ENCODE data around the gene KCNH2. TPM values are rescaled to one million over a fixed set of nuclear protein-coding genes. Genes with fewer than 3 reads are reported as not detected.

Gene KCNH2
- total RNA-seq, 4 donors from 2014 or later, result 0.70 TPM; not detected in 3

GRCh38 chr7:150896562-150897209 lies 81.4 kb downstream of the KCNH2 start:
- 47% methylated on average over 10 of the region's 10 CpGs for WGBS
- Histone ChIP-seq H3K27ac (no peak overlapping the region), H3K9me3 (no peaks in the 10 kb centered on the region), H3K4me1 (peaks cover 9% of the 10 kb centered on the region), H3K4me3 (no peak overlapping the region), H3K36me3 (no peaks in the 10 kb centered on the region), H3K27me3 (peaks cover 35% of the 10 kb centered on the region)
- no peak for DNase-seq (ENCODE audit: low spot score in 2 of 2)
- TF ChIP-seq POLR2AphosphoS5 (IDR thresholded peaks at IDR 0.05), result no peak
- no peak for TF ChIP-seq EP300 (IDR thresholded peaks at IDR 0.05)
- no peak for TF ChIP-seq POLR2A (IDR thresholded peaks at IDR 0.05)
- TF ChIP-seq CTCF (IDR thresholded peaks at IDR 0.05), result no peak

GRCh38 chr7:150895809-150896208 lies 82.3 kb downstream of the KCNH2 start:
- peaks cover 9% of the 10 kb centered on the region for H3K4me1 ChIP-seq
- no peak overlapping the region for H3K4me3 ChIP-seq
- TF ChIP-seq POLR2AphosphoS5 (IDR thresholded peaks at IDR 0.05) (no peak), EP300 (IDR thresholded peaks at IDR 0.05) (no peak), CTCF (IDR thresholded peaks at IDR 0.05) (no peak), POLR2A (IDR thresholded peaks at IDR 0.05) (no peak)
- WGBS, result 66% methylated on average over 2 of the region's 2 CpGs
- H3K36me3 ChIP-seq, result no peaks in the 10 kb centered on the region
- no peak for DNase-seq (ENCODE audit: low spot score in 2 of 2)
- no peaks in the 10 kb centered on the region for H3K9me3 ChIP-seq
- H3K27ac ChIP-seq, result no peak overlapping the region
- peaks cover 33% of the 10 kb centered on the region for H3K27me3 ChIP-seq

Other genes starting within 250 kb of the KCNH2 start
- 10 to 100 TPM in 1 of 4 donors, 1 to 10 TPM in 3; 2.8 to 15.0 (median 7.7) TPM for gene GIMAP5, start 240.9 kb downstream of the KCNH2 start, total RNA-seq
- gene TMEM176B, start 178.0 kb downstream of the KCNH2 start, total RNA-seq, result 10 to 100 TPM in 1 of 4 donors, 1 to 10 TPM in 3; 2.5 to 14.5 (median 4.9) TPM
- gene TMEM176A, start 177.6 kb downstream of the KCNH2 start, total RNA-seq, result 10 to 100 TPM in 1 of 4 donors, 1 to 10 TPM in 3; 3.2 to 12.9 (median 6.0) TPM
- gene AOC1, start 125.8 kb downstream of the KCNH2 start, total RNA-seq, result 1 to 10 TPM; 1.9 to 5.5 (median 2.3) TPM
- gene NOS3, start 12.7 kb upstream of the KCNH2 start, total RNA-seq, result 10 to 100 TPM in 1 of 4 donors, 1 to 10 TPM in 3; 2.6 to 10.9 (median 6.8) TPM
- gene ATG9B, start 46.2 kb upstream of the KCNH2 start, total RNA-seq, result 100 to 1,000 TPM in 2 of 4 donors, 10 to 100 TPM in 2; 27.0 to 195 (median 122) TPM
- gene ABCB8, start 50.1 kb upstream of the KCNH2 start, total RNA-seq, result 10 to 100 TPM; 29.5 to 42.3 (median 31.9) TPM
- gene ASIC3, start 70.2 kb upstream of the KCNH2 start, total RNA-seq, result 1 to 10 TPM; 2.6 to 8.7 (median 4.1) TPM
- 10 to 100 TPM in 3 of 4 donors, 1 to 10 TPM in 1; 7.7 to 14.7 (median 13.4) TPM for gene CDK5, start 79.6 kb upstream of the KCNH2 start, total RNA-seq
- gene SLC4A2, start 81.3 kb upstream of the KCNH2 start, total RNA-seq, result 10 to 100 TPM; 31.9 to 78.7 (median 59.7) TPM
- gene FASTK, start 102.5 kb upstream of the KCNH2 start, total RNA-seq, result 100 to 1,000 TPM in 2 of 4 donors, 10 to 100 TPM in 2; 76.8 to 102 (median 90.9) TPM
- 10 to 100 TPM; 32.5 to 50.3 (median 45.7) TPM for gene TMUB1, start 105.2 kb upstream of the KCNH2 start, total RNA-seq
- 100 to 1,000 TPM; 126 to 162 (median 134) TPM for gene AGAP3, start 108.2 kb upstream of the KCNH2 start, total RNA-seq
- not detected for gene GBX1, start 189.4 kb upstream of the KCNH2 start, total RNA-seq
- not detected for gene ASB10, start 208.9 kb upstream of the KCNH2 start, total RNA-seq
- gene H2BK1, start 232.2 kb upstream of the KCNH2 start, total RNA-seq, result not detected
- gene ABCF2, start 248.9 kb upstream of the KCNH2 start, total RNA-seq, result 10 to 100 TPM; 25.3 to 96.5 (median 40.1) TPM

Data from suprapubic skin (tissue), 4 donors.